CD4-positive, alpha-beta T cell treated with Interleukin-15 for 4 hours (primary cell): ENCODE measurements around the gene BANP.
"Not testable (repeated sequence)": the region's sequence is repeated elsewhere in the genome, so short reads cannot be mapped to it uniquely, and the experiment has no call there.

Experiments
- DNase-seq: peaks from one replicate; pipeline ENCODE4 v3.0.0-alpha.2; 2020; ENCODE audit warnings: low spot score

Gene BANP

GRCh38 chr16:88087517-88087877, 136.3 kb downstream of the BANP start:
- DNase-seq = no peak

- no peak for DNase-seq
Observed at GRCh38 chr16:88088161-88088581, 136.9 kb downstream of the BANP start.

- DNase-seq = not testable (repeated sequence)
Observed at GRCh38 chr16:88088611-88089010, 137.4 kb downstream of the BANP start.

GRCh38 chr16:88089071-88089470, 137.8 kb downstream of the BANP start:
- DNase-seq = not testable (repeated sequence)

GRCh38 chr16:88089632-88090376, 138.6 kb downstream of the BANP start:
- not testable (repeated sequence) for DNase-seq

- not testable (repeated sequence) for DNase-seq
Observed at GRCh38 chr16:88090377-88091175, 139.3 kb downstream of the BANP start.

GRCh38 chr16:88091221-88091971, 140.2 kb downstream of the BANP start:
- DNase-seq = not testable (repeated sequence)

- DNase-seq = not testable (repeated sequence)
Observed at GRCh38 chr16:88091972-88092302, 140.7 kb downstream of the BANP start.

- DNase-seq = not testable (repeated sequence)
Observed at GRCh38 chr16:88092791-88093555, 141.7 kb downstream of the BANP start.

GRCh38 chr16:88093556-88094252, 142.5 kb downstream of the BANP start:
- not testable (repeated sequence) for DNase-seq

GRCh38 chr16:88094253-88094575, 143.0 kb downstream of the BANP start:
- DNase-seq = not testable (repeated sequence)

GRCh38 chr16:88094900-88095299, 143.7 kb downstream of the BANP start:
- not testable (repeated sequence) for DNase-seq

GRCh38 chr16:88096659-88097058, 145.4 kb downstream of the BANP start:
- not testable (repeated sequence) for DNase-seq

GRCh38 chr16:88098731-88099562, 147.7 kb downstream of the BANP start:
- DNase-seq = not testable (repeated sequence)

GRCh38 chr16:88099563-88099890, 148.3 kb downstream of the BANP start:
- DNase-seq = no peak

GRCh38 chr16:88099956-88100355, 148.7 kb downstream of the BANP start:
- DNase-seq = not testable (repeated sequence)

- DNase-seq = not testable (repeated sequence)
Observed at GRCh38 chr16:88100801-88101622, 149.8 kb downstream of the BANP start.

- DNase-seq = not testable (repeated sequence)
Observed at GRCh38 chr16:88101623-88102105, 150.4 kb downstream of the BANP start.

- DNase-seq = no peak
Observed at GRCh38 chr16:88102597-88102996, 151.4 kb downstream of the BANP start.
